ENCODE data around the gene PDHX. TPM values are rescaled to one million over a fixed set of nuclear protein-coding genes. Genes with fewer than 3 reads are reported as not detected.

PDHX gene
- total and polyA plus RNA-seq, 10 of the 15 experiments (the other 5 are each of a cell fraction or from before 2014, with no cell fraction given), result 14.5 to 41.9 (median 28.0) TPM

DNA sequence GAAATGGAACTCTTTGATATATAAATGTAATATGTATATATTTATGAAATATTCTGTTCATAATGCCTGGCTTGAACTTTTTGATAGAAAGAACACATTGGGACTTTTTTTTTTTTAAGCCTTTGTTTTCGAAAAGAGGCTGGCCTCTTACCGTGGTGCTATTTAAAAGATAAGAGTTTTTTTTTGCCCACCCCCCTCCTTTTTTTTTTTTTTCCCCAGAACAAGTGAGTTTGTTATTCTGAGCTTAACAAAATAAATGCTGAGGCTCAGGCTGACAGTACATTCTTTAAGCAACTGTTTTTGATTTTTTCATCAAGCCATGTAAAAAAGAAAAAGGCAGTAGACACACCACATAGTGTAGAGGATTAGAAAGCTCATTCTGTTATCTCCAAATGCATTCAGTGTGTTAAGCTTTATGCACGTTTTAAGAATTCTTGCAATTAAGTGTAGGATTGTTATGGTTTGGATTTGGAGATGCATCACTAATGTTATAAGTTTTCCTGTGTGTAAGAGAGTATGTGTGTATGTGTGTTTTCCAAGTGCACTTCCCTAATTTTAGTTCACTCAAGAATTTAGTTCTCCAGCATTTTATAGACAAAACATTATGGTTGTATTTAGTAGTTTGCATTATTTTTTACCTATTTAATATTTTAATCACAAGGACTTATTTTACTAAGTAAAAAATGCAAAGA is 12.0 kb downstream of the PDHX start:
- Histone ChIP-seq H4K20me1 (ENCODE audit: control insufficient read depth, insufficient read depth) (no peaks in the 10 kb centered on the region), H3K79me2 (ENCODE audit: control insufficient read depth, insufficient read depth, low read length) (peaks cover 2% of the 10 kb centered on the region; the same call in 1 of the 2 replicates), H3K9me3 (replicated peaks; ENCODE audit: control insufficient read depth, insufficient read depth, low read length) (no peaks in the 10 kb centered on the region), H3K4me3 (no peak overlapping the region), H3K27ac (ENCODE audit: control insufficient read depth, insufficient read depth) (no peak overlapping the region), H3K4me1 (ENCODE audit: control insufficient read depth, insufficient read depth, low read length) (0 out of 2 replicates have a peak, but pooled peaks cover 2% of the 10 kb centered on the region), H3K4me2 (ENCODE audit: control insufficient read depth, insufficient read depth) (no peak overlapping the region), H3K27me3 (replicated peaks in 1 of 2; ENCODE audit: control insufficient read depth in 2 of 2, insufficient read depth in 2 of 2, low read length in 1 of 2) (no peaks in the 10 kb centered on the region), H3K36me3 (ENCODE audit: control insufficient read depth in 2 of 2, insufficient read depth in 2 of 2, low read length in 1 of 2) (no peaks in the 10 kb centered on the region), H3K9ac (ENCODE audit: control insufficient read depth, insufficient read depth, low read length) (no peak overlapping the region), H2AFZ (ENCODE audit: control insufficient read depth, low read depth, low read length) (no peak overlapping the region)
- TF ChIP-seq RUNX3 (IDR thresholded peaks at IDR 0.05; ENCODE audit: low read length), result no peak
- no peak for TF ChIP-seq RCOR1 (conservative IDR thresholded peaks at IDR 0.05; ENCODE audit: low read depth, low read length)
- TF ChIP-seq, protein P1, sequence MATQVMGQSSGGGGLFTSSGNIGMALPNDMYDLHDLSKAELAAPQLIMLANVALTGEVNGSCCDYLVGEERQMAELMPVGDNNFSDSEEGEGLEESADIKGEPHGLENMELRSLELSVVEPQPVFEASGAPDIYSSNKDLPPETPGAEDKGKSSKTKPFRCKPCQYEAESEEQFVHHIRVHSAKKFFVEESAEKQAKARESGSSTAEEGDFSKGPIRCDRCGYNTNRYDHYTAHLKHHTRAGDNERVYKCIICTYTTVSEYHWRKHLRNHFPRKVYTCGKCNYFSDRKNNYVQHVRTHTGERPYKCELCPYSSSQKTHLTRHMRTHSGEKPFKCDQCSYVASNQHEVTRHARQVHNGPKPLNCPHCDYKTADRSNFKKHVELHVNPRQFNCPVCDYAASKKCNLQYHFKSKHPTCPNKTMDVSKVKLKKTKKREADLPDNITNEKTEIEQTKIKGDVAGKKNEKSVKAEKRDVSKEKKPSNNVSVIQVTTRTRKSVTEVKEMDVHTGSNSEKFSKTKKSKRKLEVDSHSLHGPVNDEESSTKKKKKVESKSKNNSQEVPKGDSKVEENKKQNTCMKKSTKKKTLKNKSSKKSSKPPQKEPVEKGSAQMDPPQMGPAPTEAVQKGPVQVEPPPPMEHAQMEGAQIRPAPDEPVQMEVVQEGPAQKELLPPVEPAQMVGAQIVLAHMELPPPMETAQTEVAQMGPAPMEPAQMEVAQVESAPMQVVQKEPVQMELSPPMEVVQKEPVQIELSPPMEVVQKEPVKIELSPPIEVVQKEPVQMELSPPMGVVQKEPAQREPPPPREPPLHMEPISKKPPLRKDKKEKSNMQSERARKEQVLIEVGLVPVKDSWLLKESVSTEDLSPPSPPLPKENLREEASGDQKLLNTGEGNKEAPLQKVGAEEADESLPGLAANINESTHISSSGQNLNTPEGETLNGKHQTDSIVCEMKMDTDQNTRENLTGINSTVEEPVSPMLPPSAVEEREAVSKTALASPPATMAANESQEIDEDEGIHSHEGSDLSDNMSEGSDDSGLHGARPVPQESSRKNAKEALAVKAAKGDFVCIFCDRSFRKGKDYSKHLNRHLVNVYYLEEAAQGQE (IDR thresholded peaks at IDR 0.05; ENCODE audit: low read depth, low read length), result no peak
- TF ChIP-seq, protein P2, sequence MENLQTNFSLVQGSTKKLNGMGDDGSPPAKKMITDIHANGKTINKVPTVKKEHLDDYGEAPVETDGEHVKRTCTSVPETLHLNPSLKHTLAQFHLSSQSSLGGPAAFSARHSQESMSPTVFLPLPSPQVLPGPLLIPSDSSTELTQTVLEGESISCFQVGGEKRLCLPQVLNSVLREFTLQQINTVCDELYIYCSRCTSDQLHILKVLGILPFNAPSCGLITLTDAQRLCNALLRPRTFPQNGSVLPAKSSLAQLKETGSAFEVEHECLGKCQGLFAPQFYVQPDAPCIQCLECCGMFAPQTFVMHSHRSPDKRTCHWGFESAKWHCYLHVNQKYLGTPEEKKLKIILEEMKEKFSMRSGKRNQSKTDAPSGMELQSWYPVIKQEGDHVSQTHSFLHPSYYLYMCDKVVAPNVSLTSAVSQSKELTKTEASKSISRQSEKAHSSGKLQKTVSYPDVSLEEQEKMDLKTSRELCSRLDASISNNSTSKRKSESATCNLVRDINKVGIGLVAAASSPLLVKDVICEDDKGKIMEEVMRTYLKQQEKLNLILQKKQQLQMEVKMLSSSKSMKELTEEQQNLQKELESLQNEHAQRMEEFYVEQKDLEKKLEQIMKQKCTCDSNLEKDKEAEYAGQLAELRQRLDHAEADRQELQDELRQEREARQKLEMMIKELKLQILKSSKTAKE (IDR thresholded peaks at IDR 0.05; ENCODE audit: low read depth, poor library complexity, severe bottlenecking), result no peak
- no TSS peak for BruUV-seq (replicated peaks)
- ChIA-PET CTCF (interaction anchor here (0.9 to 6.3 kb wide), 9 partner anchors 9 to 464 kb away, joined by 3 to 172 read pairs (median 5); no protein-coding TSS in a partner anchor), RAD21 (ENCODE audit: unreplicated experiment) (interaction anchor here (0.6 to 6.7 kb wide), 10 partner anchors 71 to 785 kb away, joined by 3 to 100 read pairs (median 3); no protein-coding TSS in a partner anchor), SMC1A (ENCODE audit: uncharacterized antibody, unreplicated experiment) (interaction anchor here (0.7 to 6.3 kb wide), 11 partner anchors 11 to 481 kb away, joined by 3 to 110 read pairs (median 3); partner anchors contain the start of gene CD44), POLR2A (no interaction called here)
- intact Hi-C loops (cut with micrococcal nuclease; ENCODE audit: unreplicated experiment) (loop anchor here (5.0 kb wide), 2 partner anchors 214 to 559 kb away; no protein-coding TSS in a partner anchor), in situ Hi-C loops (cut with MboI) (no loop called here)
- FAIRE-seq, result no peak
- DNase-seq (ENCODE audit: low read depth, low spot score), result no peak
- no peak for ATAC-seq
- WGBS (ENCODE audit: insufficient coverage, insufficient replicate concordance, low lambda C conversion rate, missing lambda C conversion rate), result 80% methylated on average over 3 of the region's 3 CpGs

Measured in GM12878 (cell line).